Naive thymus-derived CD4-positive, alpha-beta T cell (primary cell): ENCODE results near the gene POLR3F. TPM values are rescaled to one million over a fixed set of nuclear protein-coding genes. Genes with fewer than 3 reads are reported as not detected.
"Not testable (repeated sequence)": the region's sequence is repeated elsewhere in the genome, so short reads cannot be mapped to it uniquely, and the experiment has no call there.

ENCODE experiments used
- ATAC-seq: fragments of 150-1000 bp; cut with Tn5 transposase; 2 replicates; pipeline ENCODE4 v1.10.0; 2021; ENCODE audit warnings: mild to moderate bottlenecking, moderate library complexity
- CTCF ChIA-PET: fragments of 350-600 bp; sonication (Branson Sonifier 250); formaldehyde crosslinking; loops from one replicate; lab custom pipeline; 2021; ENCODE audit warnings: antibody characterized with exemption; lab: Charles Lee
- POLR2A ChIA-PET: fragments of 350-600 bp; sonication (Branson Sonifier 250); formaldehyde crosslinking; loops from one replicate; lab custom pipeline; 2021; ENCODE audit warnings: antibody characterized with exemption, inconsistent platforms; lab: Charles Lee
- DNase-seq, 9 donors: peaks; one replicate each; pipeline versions ENCODE4 v3.0.0 to v3.0.0-alpha.2; 2020 to 2022; ENCODE audit warnings: mixed read lengths in 1 of 9
- H3K27ac ChIP-seq: one replicate; pipeline ENCODE4 v1.7.0; 2013; ENCODE audit warnings: mild to moderate bottlenecking, low read depth, low read length, moderate library complexity
- H3K27me3 ChIP-seq, 2 donors: one replicate each; pipeline ENCODE4 v1.7.0; 2013; ENCODE audit warnings: low read length in 2 of 2, mild to moderate bottlenecking in 2 of 2, moderate library complexity in 2 of 2; ENCODE audit not compliant: control insufficient read depth in 2 of 2, insufficient read depth in 2 of 2
- H3K36me3 ChIP-seq, 3 experiments: 1 replicate in 2 of 3; 2 replicates in 1 of 3; pipeline ENCODE4 v1.7.0; 2013; ENCODE audit warnings: low read length in 3 of 3, mild to moderate bottlenecking in 3 of 3, moderate library complexity in 1 of 3; ENCODE audit not compliant: insufficient read depth in 3 of 3, control insufficient read depth in 2 of 3
- H3K4me1 ChIP-seq, 2 donors: one replicate each; pipeline ENCODE4 v1.7.0; 2013; ENCODE audit warnings: low read length in 2 of 2, mild to moderate bottlenecking in 2 of 2, moderate library complexity in 1 of 2; ENCODE audit not compliant: control insufficient read depth in 2 of 2, insufficient read depth in 2 of 2
- H3K4me3 ChIP-seq: 2 replicates; pipeline ENCODE4 v1.7.0; 2013; ENCODE audit warnings: mild to moderate bottlenecking, low read length
- H3K9me3 ChIP-seq, 3 experiments: 1 replicate in 2 of 3; 2 replicates in 1 of 3; pipeline ENCODE4 v1.7.0; 2013; ENCODE audit warnings: low read length in 3 of 3; ENCODE audit not compliant: control insufficient read depth in 2 of 3
- H3K27ac Mint-ChIP-seq, 9 donors: one replicate each; pipeline ENCODE4 v1.8.0; 2020 to 2022; ENCODE audit warnings: mixed read lengths in 9 of 9, mild to moderate bottlenecking in 8 of 9, moderate library complexity in 5 of 9, inconsistent platforms in 2 of 9
- H3K27me3 Mint-ChIP-seq, 5 donors: one replicate each; pipeline ENCODE4 v1.8.0; 2021 to 2022; ENCODE audit warnings: mixed read lengths in 5 of 5, mild to moderate bottlenecking in 1 of 5
- H3K36me3 Mint-ChIP-seq, 5 donors: one replicate each; pipeline ENCODE4 v1.8.0; 2020 to 2022; ENCODE audit warnings: mixed read lengths in 5 of 5, mild to moderate bottlenecking in 3 of 5, inconsistent platforms in 1 of 5
- H3K4me1 Mint-ChIP-seq, 7 donors: one replicate each; pipeline ENCODE4 v1.8.0; 2020 to 2022; ENCODE audit warnings: mixed read lengths in 7 of 7, mild to moderate bottlenecking in 3 of 7, inconsistent platforms in 1 of 7
- H3K4me3 Mint-ChIP-seq, 10 donors: one replicate each; pipeline ENCODE4 v1.8.0; 2020 to 2022; ENCODE audit warnings: mild to moderate bottlenecking in 10 of 10, mixed read lengths in 10 of 10, moderate library complexity in 6 of 10, inconsistent platforms in 2 of 10
- H3K9me3 Mint-ChIP-seq, 11 donors: one replicate each; pipeline ENCODE4 v1.8.0; 2020 to 2022; ENCODE audit warnings: mixed read lengths in 11 of 11, mild to moderate bottlenecking in 4 of 11, inconsistent platforms in 1 of 11, moderate library complexity in 1 of 11
- intact Hi-C, 2 donors: fragments of 100-400 bp; cut with micrococcal nuclease; formaldehyde crosslinking; loops; one replicate each; pipeline ENCODE4 v1.15.1; 2023
- polyA plus RNA-seq, 2 donors: library from polyadenylated mRNA; unstranded; fragments of 300-500 nt; fragmentation: Illumina TruSeq; gene quantifications; one replicate each; pipeline ENCODE4 v1.2.3, GENCODE V29; 2021
- total RNA-seq, 6 experiments: library from RNA in 5 of 6; stranded (reverse) in 5 of 6; gene quantifications; 1 replicate in 5 of 6; 2 replicates in 1 of 6; pipeline ENCODE4 v1.2.3 and lab custom pipeline; 2021 to 2026

POLR3F gene
- total and polyA plus RNA-seq, 7 experiments from 2014 or later, result 5.0 to 13.5 (median 9.3) TPM

DNA sequence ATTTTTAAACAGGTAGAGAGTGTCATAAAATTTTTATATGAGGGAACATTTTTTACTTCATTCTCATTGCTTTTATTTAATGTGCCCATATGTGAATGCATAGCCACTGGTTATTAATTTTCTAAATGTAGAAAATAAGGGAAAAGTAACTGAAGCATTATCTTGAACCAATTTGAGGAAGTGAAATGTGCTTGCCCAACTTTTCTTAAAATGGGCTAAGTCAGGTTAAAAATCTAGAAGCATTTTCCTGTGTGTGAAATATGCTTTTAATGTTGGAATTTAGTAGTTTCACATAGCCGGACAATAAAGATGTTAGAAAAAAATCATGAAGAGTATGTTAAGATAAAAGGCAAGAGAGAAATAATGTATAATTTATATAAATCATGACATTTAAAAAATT lies 44.4 kb downstream of the POLR3F start:
- POLR2A ChIA-PET, result no interaction called here
- Histone ChIP-seq H3K9me3 (no peaks in the 10 kb centered on the region), H3K4me3 (no peak overlapping the region), H3K36me3 (peaks cover 6 to 50% (median 26%) of the 10 kb centered on the region in 3 experiments), H3K4me1 (peaks cover 15 to 22% of the 10 kb centered on the region in 2 donors), H3K27ac (no peak overlapping the region), H3K27me3 (no peaks in the 10 kb centered on the region)
- Mint-ChIP-seq H3K36me3 (peaks cover 4 to 37% (median 29%) of the 10 kb centered on the region in 5 donors), H3K9me3 (peaks cover 0 to 5% (median 0%) of the 10 kb centered on the region in 11 donors), H3K27me3 (peaks cover 0 to 2% (median 0%) of the 10 kb centered on the region in 5 donors), H3K4me1 (peaks cover 30 to 70% (median 62%) of the 10 kb centered on the region in 7 donors), H3K27ac (peak overlapping the region in 1 of 9 donors; percentile 8), H3K4me3 (peak overlapping the region in 1 of 10 donors; percentile 40)
- DNase-seq, result no peak
- ATAC-seq, result no peak
- intact Hi-C loops, result no loop called here
- CTCF ChIA-PET, result no interaction called here

DNA sequence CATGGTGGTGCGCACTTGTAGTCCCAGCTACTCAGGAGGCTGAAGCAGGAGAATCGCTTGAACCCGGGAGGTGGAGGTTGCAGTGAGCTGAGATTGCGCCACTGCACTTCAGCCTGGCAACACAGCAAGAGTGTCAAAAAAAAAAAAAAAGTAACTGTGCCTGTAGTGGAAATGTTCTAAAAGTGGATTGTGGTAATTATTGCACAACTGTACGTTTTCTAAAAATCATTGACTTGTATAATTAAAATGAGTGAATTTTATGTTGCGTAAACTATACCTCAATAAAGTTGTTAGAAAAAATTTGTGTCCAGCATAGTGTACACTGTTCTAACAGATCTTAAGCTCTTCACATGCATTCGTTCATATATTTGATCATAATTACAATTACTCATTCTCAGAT lies 46.0 kb downstream of the POLR3F start:
- ChIA-PET CTCF (interaction anchor here (0.6 to 0.7 kb wide), 2 partner anchors 167 to 1532 kb away, joined by 3 read pairs; no protein-coding TSS in a partner anchor), POLR2A (no interaction called here)
- Mint-ChIP-seq H3K36me3 (peaks cover 4 to 34% (median 26%) of the 10 kb centered on the region in 5 donors), H3K9me3 (no peaks in the 10 kb centered on the region), H3K27me3 (no peaks in the 10 kb centered on the region), H3K4me3 (no peak overlapping the region), H3K27ac (peak overlapping the region in 1 of 9 donors; percentile 14), H3K4me1 (peaks cover 26 to 54% (median 48%) of the 10 kb centered on the region in 7 donors)
- no peak for DNase-seq
- no peak overlapping the region for H3K4me3 ChIP-seq
- no peaks in the 10 kb centered on the region for H3K9me3 ChIP-seq
- intact Hi-C loops, result no loop called here
- no peaks in the 10 kb centered on the region for H3K27me3 ChIP-seq
- no peak overlapping the region for H3K27ac ChIP-seq
- H3K4me1 ChIP-seq, result peaks cover 10 to 18% of the 10 kb centered on the region in 2 donors
- ATAC-seq, result no peak
- H3K36me3 ChIP-seq, result peaks cover 8 to 46% (median 26%) of the 10 kb centered on the region in 3 experiments

DNA sequence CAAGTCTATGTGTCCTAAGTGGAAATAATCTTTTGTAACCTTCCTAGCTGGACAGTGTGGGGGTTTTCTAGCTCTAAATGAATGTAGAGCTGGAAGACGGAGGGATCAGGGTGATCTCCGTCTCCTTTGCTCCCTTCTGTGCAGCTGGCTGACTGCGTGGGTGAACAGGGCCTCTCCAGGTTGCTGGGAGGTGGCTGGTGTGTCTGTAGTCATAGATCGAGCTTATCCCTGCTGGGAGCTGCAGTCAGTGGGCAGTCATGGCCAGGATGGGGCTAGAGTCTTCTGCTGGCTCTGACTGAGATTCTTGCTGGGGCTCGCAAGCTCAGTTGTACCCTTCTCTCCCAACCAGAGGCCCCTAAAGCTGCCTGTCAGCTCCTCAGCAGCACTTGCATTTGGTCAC lies 46.9 kb downstream of the POLR3F start:
- ATAC-seq (no peak), DNase-seq (no peak)
- Mint-ChIP-seq H3K4me3 (no peak overlapping the region), H3K4me1 (peaks cover 25 to 46% (median 39%) of the 10 kb centered on the region in 7 donors), H3K9me3 (no peaks in the 10 kb centered on the region), H3K27me3 (no peaks in the 10 kb centered on the region), H3K27ac (no peak overlapping the region), H3K36me3 (peaks cover 4 to 30% (median 26%) of the 10 kb centered on the region in 5 donors)
- ChIA-PET CTCF (no interaction called here), POLR2A (no interaction called here)
- Histone ChIP-seq H3K27me3 (no peaks in the 10 kb centered on the region), H3K36me3 (peaks cover 8 to 46% (median 26%) of the 10 kb centered on the region in 3 experiments), H3K27ac (no peak overlapping the region), H3K9me3 (no peaks in the 10 kb centered on the region), H3K4me3 (no peak overlapping the region), H3K4me1 (peaks cover under 1 to 10% of the 10 kb centered on the region in 2 donors)
- intact Hi-C loops, result no loop called here

DNA sequence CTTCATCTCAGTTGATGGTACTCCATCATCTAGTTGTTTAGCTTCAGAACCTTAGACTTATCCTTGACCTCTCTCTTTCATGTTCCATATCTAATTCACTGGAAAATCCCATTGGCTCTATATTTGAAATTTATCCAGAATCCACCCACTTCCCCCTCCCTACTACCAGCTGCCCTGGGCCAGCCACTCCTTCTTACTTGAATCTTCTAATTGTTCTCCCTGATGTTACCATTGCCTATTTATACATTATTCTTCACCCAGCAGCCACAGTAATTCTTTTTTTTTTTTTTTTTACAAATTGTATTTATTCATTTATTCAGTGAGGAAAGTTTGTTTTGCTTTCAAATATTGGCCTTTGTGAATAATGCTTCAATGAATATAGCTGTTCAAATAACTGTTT lies 48.8 kb downstream of the POLR3F start:
- Histone ChIP-seq H3K9me3 (no peaks in the 10 kb centered on the region), H3K4me1 (no peaks in the 10 kb centered on the region), H3K27ac (no peak overlapping the region), H3K36me3 (peaks cover 2 to 33% (median 23%) of the 10 kb centered on the region in 3 experiments), H3K4me3 (no peak overlapping the region), H3K27me3 (no peaks in the 10 kb centered on the region)
- Mint-ChIP-seq H3K9me3 (no peaks in the 10 kb centered on the region), H3K27me3 (no peaks in the 10 kb centered on the region), H3K4me1 (peaks cover 14 to 34% (median 21%) of the 10 kb centered on the region in 7 donors), H3K27ac (peak overlapping the region in 2 of 9 donors; percentile 40 to 43), H3K36me3 (peaks cover 3 to 21% (median 16%) of the 10 kb centered on the region in 5 donors), H3K4me3 (no peak overlapping the region)
- ChIA-PET CTCF (no interaction called here), POLR2A (interaction anchor here (1.3 kb wide), 1 partner anchor 9 kb away, joined by 7 read pairs; the partner anchor contains the start of gene SEC23B)
- ATAC-seq, result no peak
- no peak for DNase-seq
- intact Hi-C loops, result no loop called here

DNA sequence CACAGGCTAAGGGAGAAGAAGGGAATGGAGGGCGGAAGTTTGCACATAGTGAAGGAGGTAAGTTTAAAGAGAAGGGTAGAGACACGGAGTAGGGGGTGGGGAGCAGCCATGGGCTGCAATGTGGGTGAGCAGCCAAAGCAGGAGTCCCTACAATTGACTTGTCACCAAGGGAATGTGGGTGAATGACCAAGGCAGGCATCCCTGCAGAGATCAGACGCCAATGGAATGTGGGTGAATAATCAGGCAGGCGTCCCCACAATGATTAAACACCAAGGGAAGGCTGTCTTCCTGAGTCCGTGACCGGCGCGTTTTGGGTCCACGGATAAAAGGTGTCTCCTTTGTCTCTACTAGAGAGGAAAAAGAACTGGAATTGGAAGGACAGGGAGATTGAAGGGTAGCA lies 54.9 kb downstream of the POLR3F start:
- H3K4me1 Mint-ChIP-seq, H3K4me3 Mint-ChIP-seq, H3K9me3 Mint-ChIP-seq, H3K4me1 ChIP-seq, intact Hi-C loops, H3K9me3 ChIP-seq, H3K27me3 ChIP-seq, H3K27ac Mint-ChIP-seq, H3K27ac ChIP-seq, POLR2A ChIA-PET, ATAC-seq, H3K27me3 Mint-ChIP-seq, H3K4me3 ChIP-seq, DNase-seq: not testable (repeated sequence)
- peaks cover 15 to 36% (median 25%) of the 10 kb centered on the region in 3 experiments for H3K36me3 ChIP-seq
- CTCF ChIA-PET, result interaction anchor here (0.6 kb wide), 1 partner anchor 12 kb away, joined by 3 read pairs; no protein-coding TSS in a partner anchor
- peaks cover 6 to 23% (median 11%) of the 10 kb centered on the region in 5 donors for H3K36me3 Mint-ChIP-seq

DNA sequence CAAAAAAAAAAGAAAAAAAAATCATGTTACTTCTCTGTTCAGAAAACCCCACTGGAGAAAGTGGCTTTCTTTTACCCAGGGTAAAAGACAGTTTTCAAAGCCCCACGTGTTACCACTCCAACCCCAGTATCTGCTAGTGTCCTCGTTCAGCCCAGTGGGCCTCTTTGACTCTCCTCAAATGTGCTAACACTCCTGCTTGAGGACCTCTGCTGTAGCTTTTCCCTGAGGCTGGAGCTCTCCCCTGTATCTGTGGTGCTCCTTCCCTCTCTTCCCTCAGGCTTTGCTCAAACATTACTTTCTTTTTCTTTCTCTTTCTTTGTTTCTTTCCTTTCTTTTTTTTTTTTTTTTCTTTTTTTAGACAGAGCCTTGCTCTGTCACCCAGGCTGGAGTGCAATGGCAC lies 55.9 kb downstream of the POLR3F start:
- POLR2A ChIA-PET, result interaction anchor here (0.6 kb wide), 1 partner anchor 912 kb away, joined by 3 read pairs; no protein-coding TSS in a partner anchor
- CTCF ChIA-PET, result no interaction called here

More for the DNA sequence above, 55.9 kb downstream of the POLR3F start:
- no peaks in the 10 kb centered on the region for H3K27me3 ChIP-seq
- intact Hi-C loops, result no loop called here
- H3K36me3 ChIP-seq, result peaks cover 17 to 46% (median 30%) of the 10 kb centered on the region in 3 experiments
- no peak overlapping the region for H3K27ac ChIP-seq
- ATAC-seq (no peak), DNase-seq (no peak)
- Mint-ChIP-seq H3K4me1 (peaks cover 0 to 2% (median 0%) of the 10 kb centered on the region in 7 donors), H3K4me3 (no peak overlapping the region), H3K27ac (peak overlapping the region in 1 of 9 donors; percentile 41), H3K9me3 (no peaks in the 10 kb centered on the region), H3K27me3 (no peaks in the 10 kb centered on the region), H3K36me3 (peaks cover 11 to 29% (median 15%) of the 10 kb centered on the region in 5 donors)
- H3K4me1 ChIP-seq, result no peaks in the 10 kb centered on the region
- no peak overlapping the region for H3K4me3 ChIP-seq
- H3K9me3 ChIP-seq, result no peaks in the 10 kb centered on the region
